Astrocyte (in vitro differentiated cells and primary cell): Measurements from ENCODE around the gene SLC44A1. TPM values are rescaled to one million over a fixed set of nuclear protein-coding genes. Genes with fewer than 3 reads are reported as not detected.
A peak's percentile ranks its signal among the peaks of the same experiment; 100 is the strongest.

ENCODE experiments used
- DNase-seq: peaks from one replicate; pipeline ENCODE4 v3.0.0-alpha.2; 2010; ENCODE audit warnings: low read depth
- FAIRE-seq: peaks from 2 replicates; lab custom pipeline; 2011; peaks lifted over from hg19 to GRCh38; lab: Jason Lieb, UNC
- H2AFZ ChIP-seq: 2 replicates; pipeline ENCODE4 v1.6.0; 2012; ENCODE audit warnings: low read depth, low read length, inconsistent platforms
- H3K27ac ChIP-seq: 2 replicates; pipeline ENCODE4 v1.5.1; 2011; ENCODE audit warnings: low read depth, low read length, inconsistent platforms
- H3K27me3 ChIP-seq: 2 replicates; pipeline ENCODE4 v1.6.0; 2011; ENCODE audit warnings: low read length, inconsistent platforms; ENCODE audit not compliant: insufficient read depth
- H3K36me3 ChIP-seq: 2 replicates; pipeline ENCODE4 v1.5.1; 2011; ENCODE audit warnings: low read length, inconsistent platforms; ENCODE audit not compliant: insufficient read depth
- H3K4me1 ChIP-seq: 2 replicates; pipeline ENCODE4 v1.5.1; 2011; ENCODE audit warnings: low read length, inconsistent platforms; ENCODE audit not compliant: insufficient read depth
- H3K4me2 ChIP-seq: 2 replicates; pipeline ENCODE4 v1.6.0; 2012; ENCODE audit warnings: low read length, inconsistent platforms
- H3K4me3 ChIP-seq: 2 replicates; pipeline ENCODE4 v1.5.1; 2011; ENCODE audit warnings: low read depth, mild to moderate bottlenecking, low read length, inconsistent platforms; ENCODE audit not compliant: insufficient read depth
- H3K79me2 ChIP-seq: 2 replicates; pipeline ENCODE4 v1.6.0; 2012; ENCODE audit warnings: mild to moderate bottlenecking, low read length, inconsistent platforms; ENCODE audit not compliant: insufficient read depth
- H3K9ac ChIP-seq: 2 replicates; pipeline ENCODE4 v1.6.0; 2012; ENCODE audit warnings: mild to moderate bottlenecking, low read length, inconsistent platforms
- H3K9me3 ChIP-seq: 2 replicates; pipeline ENCODE4 v1.5.1; 2012; ENCODE audit warnings: low read depth, mild to moderate bottlenecking, low read length, inconsistent platforms; ENCODE audit not compliant: insufficient read depth
- H4K20me1 ChIP-seq: 2 replicates; pipeline ENCODE4 v1.6.0; 2012; ENCODE audit warnings: low read length, inconsistent platforms; ENCODE audit not compliant: insufficient read depth
- H3K27ac Mint-ChIP-seq: one replicate; pipeline ENCODE4 v1.8.0; 2021; ENCODE audit warnings: mild to moderate bottlenecking, mixed read lengths; ENCODE audit not compliant: unreplicated experiment
- H3K27me3 Mint-ChIP-seq: one replicate; pipeline ENCODE4 v1.8.0; 2021; ENCODE audit warnings: low read depth, mixed read lengths; ENCODE audit not compliant: unreplicated experiment
- H3K36me3 Mint-ChIP-seq: one replicate; pipeline ENCODE4 v1.8.0; 2021; ENCODE audit warnings: low read depth, mixed read lengths; ENCODE audit not compliant: unreplicated experiment
- H3K4me1 Mint-ChIP-seq: one replicate; pipeline ENCODE4 v1.8.0; 2021; ENCODE audit warnings: low read depth, mixed read lengths; ENCODE audit not compliant: unreplicated experiment
- H3K4me3 Mint-ChIP-seq: one replicate; pipeline ENCODE4 v1.8.0; 2021; ENCODE audit warnings: mild to moderate bottlenecking, moderate library complexity, mixed read lengths; ENCODE audit not compliant: unreplicated experiment
- H3K9me3 Mint-ChIP-seq: one replicate; pipeline ENCODE4 v1.8.0; 2021; ENCODE audit warnings: mild to moderate bottlenecking, mixed read lengths; ENCODE audit not compliant: unreplicated experiment
- CTCF ChIP-seq: IDR thresholded peaks from 2 replicates; pipeline ENCODE4 v1.5.1; 2011; ENCODE audit warnings: low read depth, mild to moderate bottlenecking, inconsistent platforms, low read length, moderate library complexity; ENCODE audit not compliant: insufficient read depth
- EZH2 ChIP-seq: IDR thresholded peaks from 2 replicates; pipeline ENCODE4 v1.6.1; 2012; ENCODE audit warnings: mild to moderate bottlenecking, low read length, inconsistent platforms; ENCODE audit not compliant: insufficient read depth
- total RNA-seq: library from RNA; stranded (reverse); gene quantifications from 2 replicates; pipeline ENCODE4 v1.2.1, GENCODE V29; 2021

SLC44A1 gene
- total RNA-seq, 1 donor from 2014 or later, result 43.8 TPM

DNA sequence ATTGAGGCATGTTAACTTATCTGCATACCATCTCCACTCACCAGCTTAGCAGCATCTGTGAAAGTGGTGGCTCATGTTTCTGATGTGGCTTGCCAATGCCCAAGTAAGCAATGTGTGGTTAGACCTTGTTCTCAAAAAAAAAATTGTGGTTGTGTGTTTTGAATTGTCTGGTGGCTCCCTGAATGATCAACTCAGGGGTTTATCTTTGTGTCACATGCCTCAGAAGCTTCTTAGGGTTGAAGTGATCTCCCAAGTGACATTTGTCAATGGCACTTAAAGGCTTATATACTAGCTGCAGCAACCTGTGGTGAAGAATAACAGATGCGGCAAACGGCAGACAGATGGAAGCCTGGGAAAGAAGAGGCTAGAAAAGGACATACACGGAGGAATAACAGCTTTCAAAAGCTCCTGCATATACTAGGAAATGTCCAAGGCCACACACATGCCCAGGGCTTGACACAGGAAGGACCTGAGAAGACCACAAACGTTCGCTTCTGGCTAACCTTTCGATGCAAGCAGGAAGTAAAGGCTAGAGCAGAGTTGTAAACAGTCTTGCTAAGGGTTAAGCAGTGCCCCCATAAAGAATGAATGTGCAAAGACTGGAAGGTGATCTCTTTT is 161.2 kb downstream of the SLC44A1 start:
- no peak overlapping the region for H2AFZ ChIP-seq
- FAIRE-seq (no peak), DNase-seq (peak; percentile 61)
- Mint-ChIP-seq H3K27me3 (no peaks in the 10 kb centered on the region), H3K4me3 (no peak overlapping the region), H3K36me3 (no peaks in the 10 kb centered on the region), H3K9me3 (peaks cover 4% of the 10 kb centered on the region), H3K4me1 (peaks cover 20% of the 10 kb centered on the region), H3K27ac (no peak overlapping the region)
- H3K4me2 ChIP-seq, result peak overlapping the region; percentile 3
- no peak overlapping the region for H3K27ac ChIP-seq
- H3K4me1 ChIP-seq, result peaks cover 6% of the 10 kb centered on the region
- H3K79me2 ChIP-seq, result no peaks in the 10 kb centered on the region
- H3K9ac ChIP-seq, result no peak overlapping the region
- no peak for TF ChIP-seq CTCF
- TF ChIP-seq EZH2, result no peak
- H3K4me3 ChIP-seq, result no peak overlapping the region
- H4K20me1 ChIP-seq, result no peaks in the 10 kb centered on the region
- H3K27me3 ChIP-seq, result no peaks in the 10 kb centered on the region
- H3K36me3 ChIP-seq, result no peaks in the 10 kb centered on the region
- no peaks in the 10 kb centered on the region for H3K9me3 ChIP-seq

GRCh38 chr9:105406369-105406768 is 161.9 kb downstream of the SLC44A1 start:
- DNase-seq (no peak), FAIRE-seq (no peak)
- Histone ChIP-seq H3K9me3 (no peaks in the 10 kb centered on the region), H3K36me3 (no peaks in the 10 kb centered on the region), H4K20me1 (no peaks in the 10 kb centered on the region), H3K9ac (no peak overlapping the region), H2AFZ (no peak overlapping the region), H3K79me2 (no peaks in the 10 kb centered on the region), H3K27me3 (no peaks in the 10 kb centered on the region), H3K4me2 (no peak overlapping the region), H3K4me3 (no peak overlapping the region), H3K27ac (no peak overlapping the region), H3K4me1 (peaks cover 6% of the 10 kb centered on the region)
- H3K27me3 Mint-ChIP-seq, result no peaks in the 10 kb centered on the region
- H3K36me3 Mint-ChIP-seq, result no peaks in the 10 kb centered on the region
- peaks cover 4% of the 10 kb centered on the region for H3K9me3 Mint-ChIP-seq
- peaks cover 20% of the 10 kb centered on the region for H3K4me1 Mint-ChIP-seq
- no peak overlapping the region for H3K27ac Mint-ChIP-seq
- TF ChIP-seq EZH2 (no peak), CTCF (no peak)
- H3K4me3 Mint-ChIP-seq, result no peak overlapping the region

GRCh38 chr9:105413525-105413924 is 169.1 kb downstream of the SLC44A1 start:
- H3K27ac ChIP-seq, result no peak overlapping the region
- H3K36me3 Mint-ChIP-seq, result no peaks in the 10 kb centered on the region
- no peaks in the 10 kb centered on the region for H3K36me3 ChIP-seq
- H4K20me1 ChIP-seq, result no peaks in the 10 kb centered on the region
- H3K4me1 ChIP-seq, result no peaks in the 10 kb centered on the region
- peaks cover 10% of the 10 kb centered on the region for H3K4me1 Mint-ChIP-seq
- no peaks in the 10 kb centered on the region for H3K27me3 Mint-ChIP-seq
- TF ChIP-seq EZH2, result no peak
- peak; percentile 33 for TF ChIP-seq CTCF
- no peak overlapping the region for H3K27ac Mint-ChIP-seq
- no peak overlapping the region for H3K4me3 Mint-ChIP-seq
- H3K4me3 ChIP-seq, result no peak overlapping the region
- no peak overlapping the region for H3K9ac ChIP-seq
- H3K9me3 Mint-ChIP-seq, result no peaks in the 10 kb centered on the region
- FAIRE-seq (no peak), DNase-seq (peak; percentile 21)
- H2AFZ ChIP-seq, result no peak overlapping the region
- H3K79me2 ChIP-seq, result no peaks in the 10 kb centered on the region
- H3K4me2 ChIP-seq, result no peak overlapping the region
- H3K27me3 ChIP-seq, result no peaks in the 10 kb centered on the region
- H3K9me3 ChIP-seq, result no peaks in the 10 kb centered on the region
